GM23248 (cell line): Measurements from ENCODE around the gene DHRS7B. TPM values are rescaled to one million over a fixed set of nuclear protein-coding genes. Genes with fewer than 3 reads are reported as not detected.

Experiments
- DNase-seq: peaks from one replicate; pipeline ENCODE4 v3.0.0-alpha.2; 2015
- H2AFZ ChIP-seq: fragments of 200-600 bp; sonication (generic); 2 replicates; pipeline ENCODE4 v1.6.1; 2016; ENCODE audit warnings: antibody characterized with exemption
- H3F3A ChIP-seq: fragments of 200-600 bp; sonication (generic); 2 replicates; pipeline ENCODE4 v1.6.1; 2016; ENCODE audit warnings: mild to moderate bottlenecking, antibody characterized with exemption, mixed run types; ENCODE audit not compliant: insufficient read depth
- H3K27ac ChIP-seq: fragments of 200-600 bp; sonication (generic); 2 replicates; pipeline ENCODE4 v1.5.1; 2016; ENCODE audit warnings: mild to moderate bottlenecking
- H3K27me3 ChIP-seq: fragments of 200-600 bp; sonication (generic); replicated peaks from 2 replicates; pipeline ENCODE4 v1.6.1; 2016; ENCODE audit warnings: mild to moderate bottlenecking; ENCODE audit not compliant: insufficient read depth
- H3K36me3 ChIP-seq: fragments of 200-600 bp; sonication (generic); 2 replicates; pipeline ENCODE4 v1.6.1; 2016; ENCODE audit warnings: low read depth, mild to moderate bottlenecking
- H3K4me1 ChIP-seq: fragments of 200-600 bp; sonication (generic); 2 replicates; pipeline ENCODE4 v1.6.1; 2016; ENCODE audit warnings: mild to moderate bottlenecking; ENCODE audit not compliant: insufficient read depth
- H3K4me2 ChIP-seq: fragments of 200-600 bp; sonication (generic); one replicate; pipeline ENCODE4 v1.6.1; 2016; ENCODE audit warnings: mild to moderate bottlenecking; ENCODE audit not compliant: unreplicated experiment
- H3K4me3 ChIP-seq: fragments of 200-600 bp; sonication (generic); 2 replicates; pipeline ENCODE4 v1.5.1; 2016; ENCODE audit warnings: mild to moderate bottlenecking
- H3K79me2 ChIP-seq: fragments of 200-600 bp; sonication (generic); 2 replicates; pipeline ENCODE4 v1.6.1; 2016; ENCODE audit warnings: mild to moderate bottlenecking; ENCODE audit not compliant: insufficient read depth
- H3K9ac ChIP-seq: fragments of 200-600 bp; sonication (generic); 2 replicates; pipeline ENCODE4 v1.6.1; 2016; ENCODE audit warnings: mild to moderate bottlenecking
- H3K9me2 ChIP-seq: fragments of 200-600 bp; sonication (generic); 2 replicates; pipeline ENCODE4 v1.6.1; 2016; ENCODE audit warnings: mixed run types, mild to moderate bottlenecking, moderate library complexity; ENCODE audit not compliant: insufficient read depth
- H3K9me3 ChIP-seq: fragments of 200-600 bp; sonication (generic); one replicate; pipeline ENCODE4 v1.6.1; 2017; ENCODE audit warnings: low read depth
- H4K20me1 ChIP-seq: fragments of 200-600 bp; sonication (generic); 2 replicates; pipeline ENCODE4 v1.6.0; 2016; ENCODE audit not compliant: insufficient read depth
- EZH2 ChIP-seq: fragments of 200-600 bp; sonication (generic); IDR thresholded peaks from 2 replicates; pipeline ENCODE4 v1.6.1; 2018; ENCODE audit warnings: antibody characterized with exemption, mild to moderate bottlenecking; ENCODE audit not compliant: insufficient read depth, poor library complexity, severe bottlenecking
- EZH2phosphoT487 ChIP-seq: fragments of 200-600 bp; sonication (generic); IDR thresholded peaks from 2 replicates; pipeline ENCODE4 v1.6.1; 2018; ENCODE audit warnings: antibody characterized with exemption, moderate library complexity, mild to moderate bottlenecking, low read depth; ENCODE audit not compliant: insufficient read depth
- WGBS, 2 experiments: methylation state at CpG; one replicate each; pipeline ENCODE4 v1.1.6; 2015 to 2017; ENCODE audit warnings: low lambda C conversion rate in 2 of 2, low coverage in 1 of 2; ENCODE audit errors: missing lambda C conversion rate in 2 of 2; 5-methylcytosine and 5-hydroxymethylcytosine counted together
- in situ Hi-C: fragments of 300-500 bp; cut with MboI; formaldehyde crosslinking; loops from 2 replicates; pipeline ENCODE4 v1.15.0; 2020
- polyA plus RNA-seq: library from polyadenylated mRNA; unstranded; fragments of >200 nt; fragmentation: Nextera tagmentation; extraction: Ambion mirVana; gene quantifications from 2 replicates; pipeline ENCODE4 v1.2.1, GENCODE V29; 2016
- total RNA-seq: library from RNA; depleted of rRNA; stranded (reverse); fragments of >200 nt; shearing (Covaris generic); gene quantifications from 2 replicates; pipeline ENCODE4 v1.2.3, GENCODE V29; 2014

DHRS7B gene
- total and polyA plus RNA-seq, 2 experiments from 2014 or later: 34.7 to 36.9 TPM

DNA sequence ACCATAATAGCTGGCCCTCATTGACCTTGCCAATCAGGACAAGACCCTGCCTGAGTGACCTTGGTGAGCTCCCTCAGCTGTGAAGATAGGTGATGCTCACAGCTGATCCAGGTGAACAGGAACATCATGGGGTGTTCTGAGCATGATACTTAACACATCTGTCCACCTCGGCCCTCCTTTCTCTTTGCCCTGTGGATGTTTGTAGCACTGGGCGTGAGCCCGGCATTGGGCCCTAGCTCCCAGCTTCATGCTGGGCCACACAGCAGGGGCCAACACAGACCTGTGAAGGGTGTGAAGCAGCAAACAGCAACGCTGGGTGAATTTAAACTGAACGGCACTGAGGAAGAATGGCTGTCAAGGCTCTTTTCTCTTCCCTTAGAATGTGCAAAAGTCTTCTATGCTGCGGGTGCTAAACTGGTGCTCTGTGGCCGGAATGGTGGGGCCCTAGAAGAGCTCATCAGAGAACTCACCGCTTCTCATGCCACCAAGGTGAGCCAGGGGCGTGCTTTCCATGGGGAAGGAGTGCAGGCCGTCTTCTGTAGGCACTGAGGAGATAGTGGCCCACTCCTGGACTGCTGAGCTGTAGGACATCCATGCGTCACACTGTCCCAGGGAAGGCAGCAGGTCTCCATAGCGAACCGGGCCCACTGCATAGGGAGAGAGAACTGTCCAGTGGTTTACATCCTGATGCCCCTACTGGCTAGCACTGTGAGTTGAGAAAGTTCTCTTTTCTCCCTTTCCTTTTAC lies 51.3 kb downstream of the DHRS7B start:
- Histone ChIP-seq H3K27me3 (no peaks in the 10 kb centered on the region), H3K27ac (no peak overlapping the region), H3K9me2 (no peaks in the 10 kb centered on the region), H3F3A (no peaks in the 10 kb centered on the region), H3K36me3 (no peaks in the 10 kb centered on the region), H3K4me1 (0 out of 2 replicates have a peak, but pooled peaks cover 6% of the 10 kb centered on the region), H2AFZ (no peak overlapping the region), H3K4me2 (no peak overlapping the region), H3K9me3 (no peaks in the 10 kb centered on the region), H3K9ac (no peak overlapping the region), H4K20me1 (no peaks in the 10 kb centered on the region), H3K79me2 (no peaks in the 10 kb centered on the region), H3K4me3 (no peak overlapping the region)
- no peak for TF ChIP-seq EZH2phosphoT487
- no peak for TF ChIP-seq EZH2
- no peak for DNase-seq
- in situ Hi-C loops: loop anchor here (25.0 kb wide), 1 partner anchor 91 kb away; no protein-coding TSS in a partner anchor
- 85 to 89% methylated on average over 13 of the region's 13 CpGs for WGBS, 2 experiments

DNA sequence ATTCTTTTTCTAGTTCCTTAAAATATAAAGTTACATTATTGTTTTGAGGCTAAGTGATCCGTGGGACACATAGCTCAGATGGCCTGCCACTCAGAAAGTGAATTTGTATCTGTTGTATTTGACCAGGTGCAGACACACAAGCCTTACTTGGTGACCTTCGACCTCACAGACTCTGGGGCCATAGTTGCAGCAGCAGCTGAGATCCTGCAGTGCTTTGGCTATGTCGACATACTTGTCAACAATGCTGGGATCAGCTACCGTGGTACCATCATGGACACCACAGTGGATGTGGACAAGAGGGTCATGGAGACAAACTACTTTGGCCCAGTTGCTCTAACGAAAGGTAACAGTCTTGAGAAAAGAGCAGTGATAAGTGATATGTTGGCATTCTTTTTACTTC lies 56.7 kb downstream of the DHRS7B start:
- H3K36me3 ChIP-seq: no peaks in the 10 kb centered on the region
- H3K27ac ChIP-seq: no peak overlapping the region
- no peaks in the 10 kb centered on the region for H3K9me3 ChIP-seq
- WGBS, 2 experiments: 77 to 80% methylated on average over 5 of the region's 5 CpGs
- H3F3A ChIP-seq: no peaks in the 10 kb centered on the region
- no peaks in the 10 kb centered on the region for H3K27me3 ChIP-seq
- H3K4me1 ChIP-seq: no peaks in the 10 kb centered on the region
- H3K4me2 ChIP-seq: no peak overlapping the region
- no peak overlapping the region for H2AFZ ChIP-seq
- H3K79me2 ChIP-seq: no peaks in the 10 kb centered on the region
- H4K20me1 ChIP-seq: no peaks in the 10 kb centered on the region
- H3K9ac ChIP-seq: no peak overlapping the region
- in situ Hi-C loops: loop anchor here (25.0 kb wide), 1 partner anchor 96 kb away; no protein-coding TSS in a partner anchor
- no peak overlapping the region for H3K4me3 ChIP-seq
- no peak for DNase-seq
- H3K9me2 ChIP-seq: no peaks in the 10 kb centered on the region
- TF ChIP-seq EZH2 (no peak), EZH2phosphoT487 (no peak)

DNA sequence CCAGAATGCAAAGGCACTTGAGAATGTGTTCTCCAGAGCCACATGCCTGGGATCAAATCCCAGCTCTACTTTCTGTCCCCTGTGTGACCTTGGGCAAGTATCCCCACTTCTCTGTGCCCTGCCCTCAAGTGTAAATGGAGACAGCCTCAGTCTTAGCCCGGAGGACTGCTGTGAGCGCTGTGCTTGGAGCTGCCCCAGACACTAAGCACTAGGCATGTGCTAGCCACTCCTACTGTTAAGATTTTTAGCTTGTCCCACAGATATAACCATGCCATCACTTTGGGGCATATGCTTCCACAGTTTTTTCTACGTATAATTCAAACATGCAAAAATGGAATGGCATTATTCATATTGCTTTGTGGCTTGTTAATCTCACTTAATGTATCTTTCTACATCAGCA lies 57.8 kb downstream of the DHRS7B start:
- WGBS, 2 experiments: 73 to 80% methylated on average over 3 of the region's 3 CpGs
- Histone ChIP-seq H3K27ac (no peak overlapping the region), H3K9ac (no peak overlapping the region), H2AFZ (no peak overlapping the region), H3F3A (no peaks in the 10 kb centered on the region), H3K27me3 (no peaks in the 10 kb centered on the region), H3K9me3 (no peaks in the 10 kb centered on the region), H3K9me2 (no peaks in the 10 kb centered on the region), H4K20me1 (no peaks in the 10 kb centered on the region), H3K79me2 (no peaks in the 10 kb centered on the region), H3K36me3 (no peaks in the 10 kb centered on the region), H3K4me2 (no peak overlapping the region), H3K4me1 (no peaks in the 10 kb centered on the region), H3K4me3 (no peak overlapping the region)
- DNase-seq: no peak
- TF ChIP-seq EZH2: no peak
- no peak for TF ChIP-seq EZH2phosphoT487
- in situ Hi-C loops: loop anchor here (25.0 kb wide), 1 partner anchor 97 kb away; no protein-coding TSS in a partner anchor

DNA sequence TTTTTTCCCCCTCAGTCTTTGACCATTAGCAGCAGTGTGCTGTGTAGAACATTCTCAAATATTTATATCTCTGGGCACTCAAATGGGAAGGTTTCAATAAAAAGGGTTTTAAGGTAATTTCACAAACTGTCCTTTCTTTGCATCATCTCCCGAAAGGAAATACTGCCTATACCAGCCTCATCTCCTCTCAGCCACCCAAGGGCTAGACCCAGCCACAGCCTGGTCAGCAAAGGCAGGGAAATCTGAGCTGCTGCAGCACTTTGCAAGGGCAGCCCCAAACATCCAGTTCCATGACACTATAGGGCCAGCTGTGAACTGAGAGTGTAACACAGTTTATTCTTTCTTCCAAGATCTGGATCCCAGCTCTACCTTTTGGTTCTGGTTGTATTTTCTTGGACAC lies 58.3 kb downstream of the DHRS7B start:
- TF ChIP-seq EZH2phosphoT487: no peak
- TF ChIP-seq EZH2: no peak
- in situ Hi-C loops: loop anchor here (25.0 kb wide), 1 partner anchor 98 kb away; no protein-coding TSS in a partner anchor
- no peaks in the 10 kb centered on the region for H3K27me3 ChIP-seq
- no peak for DNase-seq
- H3K4me2 ChIP-seq: no peak overlapping the region
- H3K79me2 ChIP-seq: no peaks in the 10 kb centered on the region
- H3K27ac ChIP-seq: no peak overlapping the region
- no peaks in the 10 kb centered on the region for H3K4me1 ChIP-seq
- H3K4me3 ChIP-seq: no peak overlapping the region
- H4K20me1 ChIP-seq: no peaks in the 10 kb centered on the region
- H3K36me3 ChIP-seq: no peaks in the 10 kb centered on the region
- no peaks in the 10 kb centered on the region for H3F3A ChIP-seq
- H3K9me3 ChIP-seq: no peaks in the 10 kb centered on the region
- H3K9me2 ChIP-seq: no peaks in the 10 kb centered on the region
- H2AFZ ChIP-seq: no peak overlapping the region
- WGBS, 2 experiments: 94 to 100% methylated on average over 1 of the region's 1 CpG
- no peak overlapping the region for H3K9ac ChIP-seq
